H9 (cell line): Measurements from ENCODE around the gene C20orf202. TPM values are rescaled to one million over a fixed set of nuclear protein-coding genes. Genes with fewer than 3 reads are reported as not detected.

ENCODE experiments used
- DNase-seq: peaks from one replicate; pipeline ENCODE4 v3.0.0-alpha.2; 2017
- H2AFZ ChIP-seq: one replicate; pipeline ENCODE4 v1.6.1; 2013; ENCODE audit warnings: mild to moderate bottlenecking, low read length, control low read depth, moderate library complexity
- H2AK5ac ChIP-seq: 2 replicates; pipeline ENCODE4 v1.6.1; 2013; ENCODE audit warnings: low read length, control low read depth, mixed read lengths; ENCODE audit not compliant: insufficient read length
- H2BK120ac ChIP-seq: one replicate; pipeline ENCODE4 v1.6.1; 2013; ENCODE audit warnings: low read depth, mild to moderate bottlenecking, low read length, control low read depth, inconsistent platforms; ENCODE audit not compliant: poor library complexity, severe bottlenecking
- H2BK12ac ChIP-seq: 2 replicates; pipeline ENCODE4 v1.6.1; 2013; ENCODE audit warnings: low read length, control low read depth, mixed read lengths, low read depth; ENCODE audit not compliant: insufficient read length
- H2BK15ac ChIP-seq: 2 replicates; pipeline ENCODE4 v1.6.1; 2013; ENCODE audit warnings: low read depth, low read length, control low read depth
- H2BK20ac ChIP-seq: one replicate; pipeline ENCODE4 v1.6.1; 2013; ENCODE audit warnings: low read depth, mild to moderate bottlenecking, low read length, control low read depth, inconsistent platforms; ENCODE audit not compliant: poor library complexity, severe bottlenecking
- H2BK5ac ChIP-seq: 2 replicates; pipeline ENCODE4 v1.6.1; 2013; ENCODE audit warnings: low read length, control low read depth, mixed read lengths; ENCODE audit not compliant: insufficient read length
- H3K14ac ChIP-seq: 2 replicates; pipeline ENCODE4 v1.6.1; 2013; ENCODE audit warnings: low read length, control low read depth; ENCODE audit not compliant: insufficient read depth
- H3K18ac ChIP-seq: 2 replicates; pipeline ENCODE4 v1.6.1; 2013; ENCODE audit warnings: low read depth, mild to moderate bottlenecking, mixed read lengths, low read length, control low read depth; ENCODE audit not compliant: insufficient read length
- H3K23ac ChIP-seq: 2 replicates; pipeline ENCODE4 v1.6.1; 2013; ENCODE audit warnings: low read length, control low read depth, mixed read lengths, low read depth; ENCODE audit not compliant: insufficient read length
- H3K23me2 ChIP-seq: 2 replicates; pipeline ENCODE4 v1.6.1; 2013; ENCODE audit warnings: low read depth, mild to moderate bottlenecking, mixed read lengths, low read length, control low read depth; ENCODE audit not compliant: insufficient read length, poor library complexity, severe bottlenecking
- H3K27ac ChIP-seq: 2 replicates; pipeline ENCODE4 v1.5.1; 2013; ENCODE audit warnings: low read length, control low read depth, mixed read lengths, low read depth; ENCODE audit not compliant: insufficient read length
- H3K27me3 ChIP-seq: 2 replicates; pipeline ENCODE4 v1.6.1; 2013; ENCODE audit warnings: low read length, control low read depth, inconsistent platforms; ENCODE audit not compliant: insufficient read depth
- H3K4ac ChIP-seq: 2 replicates; pipeline ENCODE4 v1.6.1; 2013; ENCODE audit warnings: low read depth, mild to moderate bottlenecking, control low read depth, inconsistent platforms, low read length, moderate library complexity
- H3K4me1 ChIP-seq: 2 replicates; pipeline ENCODE4 v1.6.1; 2013; ENCODE audit warnings: low read length, control low read depth, inconsistent platforms; ENCODE audit not compliant: insufficient read depth
- H3K4me2 ChIP-seq: 2 replicates; pipeline ENCODE4 v1.6.1; 2013; ENCODE audit warnings: low read length, control low read depth, mixed read lengths; ENCODE audit not compliant: insufficient read length, insufficient read depth
- H3K56ac ChIP-seq: 2 replicates; pipeline ENCODE4 v1.6.1; 2013; ENCODE audit warnings: low read depth, mild to moderate bottlenecking, mixed read lengths, low read length, control low read depth; ENCODE audit not compliant: insufficient read length
- H3K79me1 ChIP-seq: 2 replicates; pipeline ENCODE4 v1.6.1; 2013; ENCODE audit warnings: low read depth, mild to moderate bottlenecking, moderate library complexity, low read length, control low read depth, inconsistent platforms; ENCODE audit not compliant: insufficient read depth, poor library complexity, severe bottlenecking
- H3K79me2 ChIP-seq: 2 replicates; pipeline ENCODE4 v1.6.1; 2013; ENCODE audit warnings: low read length, control low read depth, inconsistent platforms; ENCODE audit not compliant: insufficient read depth
- H3K9ac ChIP-seq: 2 replicates; pipeline ENCODE4 v1.6.1; 2013; ENCODE audit warnings: low read length, control low read depth, mixed read lengths; ENCODE audit not compliant: insufficient read length; ENCODE audit errors: extremely low read depth
- H3K9me3 ChIP-seq: one replicate; pipeline ENCODE4 v1.6.1; 2013; ENCODE audit warnings: low read depth, low read length, inconsistent platforms; ENCODE audit not compliant: control insufficient read depth
- H3T11ph ChIP-seq: one replicate; pipeline ENCODE4 v1.6.1; 2013; ENCODE audit warnings: mild to moderate bottlenecking, low read length, control low read depth, inconsistent platforms
- H4K20me1 ChIP-seq: one replicate; pipeline ENCODE4 v1.6.1; 2013; ENCODE audit not compliant: control insufficient read depth, insufficient read length, insufficient read depth
- H4K5ac ChIP-seq: 2 replicates; pipeline ENCODE4 v1.6.1; 2013; ENCODE audit warnings: low read depth, mild to moderate bottlenecking, mixed read lengths, low read length, control low read depth; ENCODE audit not compliant: insufficient read length
- H4K8ac ChIP-seq: replicated peaks from 2 replicates; pipeline ENCODE4 v1.6.1; 2013; ENCODE audit warnings: low read length, control low read depth, mixed read lengths, low read depth; ENCODE audit not compliant: insufficient read length
- H4K91ac ChIP-seq: 2 replicates; pipeline ENCODE4 v1.6.1; 2013; ENCODE audit warnings: low read depth, mild to moderate bottlenecking, moderate library complexity, mixed read lengths, low read length, control low read depth; ENCODE audit not compliant: insufficient read length
- H3K27ac Mint-ChIP-seq, 3 experiments: 2 replicates in 2 of 3; 3 replicates in 1 of 3; pipeline ENCODE4 v1.8.0; 2020 to 2021; ENCODE audit warnings: mixed read lengths in 3 of 3, mild to moderate bottlenecking in 1 of 3, moderate library complexity in 1 of 3
- H3K27me3 Mint-ChIP-seq: 2 replicates; pipeline ENCODE4 v1.8.0; 2021; ENCODE audit warnings: low read depth, mild to moderate bottlenecking, moderate library complexity, mixed read lengths
- H3K36me3 Mint-ChIP-seq, 3 experiments: 2 replicates in 2 of 3; 3 replicates in 1 of 3; pipeline ENCODE4 v1.8.0; 2020 to 2021; ENCODE audit warnings: low read depth in 3 of 3, mixed read lengths in 3 of 3; ENCODE audit not compliant: insufficient read depth in 1 of 3
- H3K4me1 Mint-ChIP-seq, 2 experiments: 2 replicates each; pipeline ENCODE4 v1.8.0; 2020; ENCODE audit warnings: mixed read lengths in 2 of 2
- H3K4me3 Mint-ChIP-seq, 2 experiments: 2 replicates in 1 of 2; 3 replicates in 1 of 2; pipeline ENCODE4 v1.8.0; 2020 to 2021; ENCODE audit warnings: mild to moderate bottlenecking in 2 of 2, mixed read lengths in 2 of 2, moderate library complexity in 1 of 2
- H3K9me3 Mint-ChIP-seq, 2 experiments: 2 replicates in 1 of 2; 3 replicates in 1 of 2; pipeline ENCODE4 v1.8.0; 2020; ENCODE audit warnings: mild to moderate bottlenecking in 2 of 2, mixed read lengths in 2 of 2, moderate library complexity in 1 of 2
- CTCF ChIP-seq: fragments of 200-600 bp; sonication (generic); conservative IDR thresholded peaks from 3 replicates; pipeline ENCODE4 v1.8.0; 2021; ENCODE audit warnings: antibody characterized with exemption, mild to moderate bottlenecking
- WGBS: extraction: QIAGEN DNeasy Blood & Tissue Kit; methylation state at CpG from one replicate; pipeline ENCODE4 v1.1.7; 2013; ENCODE audit warnings: missing lambda C conversion rate, low lambda C conversion rate, mixed read lengths; ENCODE audit not compliant: insufficient read length; ENCODE audit errors: extremely low coverage; 5-methylcytosine and 5-hydroxymethylcytosine counted together
- long read RNA-seq: library from polyadenylated mRNA; unstranded; transcript quantifications from one replicate; pipeline ENCODE4 v2.0.0, GENCODE V29; 2020
- total RNA-seq: library from RNA; stranded (reverse); gene quantifications from 2 replicates; pipeline ENCODE4 v1.2.1, GENCODE V29; 2021

C20orf202 gene
- total RNA-seq = 0.13 TPM in 1 of 2 replicates, not detected in the other
- long read RNA-seq = 0 reads

GRCh38 chr20:1202762-1203504, at the start of gene C20orf202:
Gene C20orf202 (plus strand): TSS chr20:1203454. CDS start chr20:1203586, 132 bp downstream.
- Mint-ChIP-seq H3K36me3 (no peaks in the 10 kb centered on the region), H3K4me1 (no peaks in the 10 kb centered on the region; a peak in 1 of 4 replicates), H3K9me3 (no peaks in the 10 kb centered on the region), H3K27me3 (peaks cover 18% of the 10 kb centered on the region), H3K27ac (peak within 1 kb of the TSS in 1 of 3 experiments; percentile 89; a peak in 1 of 7 replicates), H3K4me3 (no peak within 1 kb of the TSS)
- Histone ChIP-seq H2BK15ac (no peak within 1 kb of the TSS), H3T11ph (no peak within 1 kb of the TSS), H3K9me3 (no peaks in the 10 kb centered on the region), H2BK5ac (no peak within 1 kb of the TSS), H3K23me2 (no peaks in the 10 kb centered on the region), H4K91ac (no peak within 1 kb of the TSS), H2BK20ac (no peak within 1 kb of the TSS), H3K14ac (no peak within 1 kb of the TSS), H4K8ac (no peak within 1 kb of the TSS), H3K4me1 (no peaks in the 10 kb centered on the region), H2AK5ac (no peak within 1 kb of the TSS), H3K23ac (no peak within 1 kb of the TSS), H3K4me2 (no peak within 1 kb of the TSS), H2BK120ac (no peak within 1 kb of the TSS), H3K56ac (no peak within 1 kb of the TSS), H3K27me3 (0 out of 2 replicates have a peak, but pooled peaks cover 3% of the 10 kb centered on the region), H4K20me1 (no peaks in the 10 kb centered on the region), H3K27ac (no peak within 1 kb of the TSS), H2BK12ac (no peak within 1 kb of the TSS), H4K5ac (no peak within 1 kb of the TSS), H3K79me1 (no peaks in the 10 kb centered on the region), H2AFZ (no peak within 1 kb of the TSS), H3K9ac (no peak within 1 kb of the TSS), H3K18ac (no peak within 1 kb of the TSS), H3K79me2 (no peaks in the 10 kb centered on the region), H3K4ac (no peak within 1 kb of the TSS)
- WGBS = no CpG with 5 or more reads among the region's 5 CpGs
- no peak for DNase-seq
- TF ChIP-seq CTCF = no peak
